Activated naive CD4-positive, alpha-beta T cell treated with anti-CD3 and anti-CD28 coated beads, Interleukin-2, amount 10 ng/mL, durations not matched to agents 7 days and 5 days (primary cell): ENCODE data around the gene TOX4.
A peak's percentile ranks its signal among the peaks of the same experiment; 100 is the strongest.
"Not testable (repeated sequence)": the region's sequence is repeated elsewhere in the genome, so short reads cannot be mapped to it uniquely, and the experiment has no call there.

Source experiments
- CTCF ChIA-PET: fragments of 350-600 bp; sonication (Branson Sonifier 250); formaldehyde crosslinking; loops from one replicate; lab custom pipeline; 2021; ENCODE audit warnings: antibody characterized with exemption; lab: Charles Lee
- DNase-seq: peaks from one replicate; pipeline ENCODE4 v3.0.0-alpha.2; 2020
- H3K27ac Mint-ChIP-seq: one replicate; pipeline ENCODE4 v1.8.0; 2021; ENCODE audit warnings: mild to moderate bottlenecking, moderate library complexity, mixed read lengths
- H3K27me3 Mint-ChIP-seq: one replicate; pipeline ENCODE4 v1.8.0; 2021; ENCODE audit warnings: mild to moderate bottlenecking, mixed read lengths
- H3K36me3 Mint-ChIP-seq: one replicate; pipeline ENCODE4 v1.8.0; 2021; ENCODE audit warnings: mixed read lengths
- H3K4me1 Mint-ChIP-seq: one replicate; pipeline ENCODE4 v1.8.0; 2021; ENCODE audit warnings: mixed read lengths
- H3K4me3 Mint-ChIP-seq: one replicate; pipeline ENCODE4 v1.8.0; 2021; ENCODE audit warnings: mild to moderate bottlenecking, moderate library complexity, mixed read lengths
- H3K9me3 Mint-ChIP-seq: one replicate; pipeline ENCODE4 v1.8.0; 2021; ENCODE audit warnings: mixed read lengths

The TOX4 gene

GRCh38 chr14:21476925-21477681 lies at the start of gene TOX4, which contains the start of gene RAB2B:
TSS of gene TOX4 (plus strand) at chr14:21477195. CDS start at chr14:21477279, 84 bp downstream.
TSS of gene RAB2B (minus strand) at chr14:21476959. CDS start at chr14:21476872, 87 bp downstream.
- peak; percentile 97 for DNase-seq
- CTCF ChIA-PET = interaction anchor here (0.9 to 3.6 kb wide), 10 partner anchors 10 to 79 kb away, joined by 3 to 17 read pairs (median 5); partner anchors contain the start of genes CHD8 and METTL3
- H3K4me1 Mint-ChIP-seq = peaks cover 40% of the 10 kb centered on the region
- H3K9me3 Mint-ChIP-seq = no peaks in the 10 kb centered on the region
- peak within 1 kb of the TSS; percentile 98 for H3K27ac Mint-ChIP-seq
- H3K4me3 Mint-ChIP-seq = peak within 1 kb of the TSS; percentile 99
- no peaks in the 10 kb centered on the region for H3K27me3 Mint-ChIP-seq
- peaks cover 25% of the 10 kb centered on the region for H3K36me3 Mint-ChIP-seq

GRCh38 chr14:21428930-21429329 lies 48.1 kb upstream of the TOX4 start:
- Mint-ChIP-seq H3K27me3 (no peaks in the 10 kb centered on the region), H3K9me3 (no peaks in the 10 kb centered on the region), H3K36me3 (peaks cover 60% of the 10 kb centered on the region), H3K4me3 (no peak overlapping the region), H3K4me1 (peaks cover 4% of the 10 kb centered on the region), H3K27ac (no peak overlapping the region)
- DNase-seq = no peak
- CTCF ChIA-PET = no interaction called here

- no peaks in the 10 kb centered on the region for H3K27me3 Mint-ChIP-seq
- CTCF ChIA-PET = interaction anchor here (0.6 to 0.8 kb wide), 2 partner anchors 30 to 102 kb away, joined by 3 to 5 read pairs; no protein-coding TSS in a partner anchor
Observed at GRCh38 chr14:21431126-21431525, 45.9 kb upstream of the TOX4 start.

GRCh38 chr14:21436567-21437062 lies 40.4 kb upstream of the TOX4 start:
- CTCF ChIA-PET = interaction anchor here (1.0 kb wide), 2 partner anchors 10 to 40 kb away, joined by 3 to 5 read pairs; partner anchors contain the start of genes RAB2B and TOX4
- H3K36me3 Mint-ChIP-seq = peaks cover 20% of the 10 kb centered on the region
- no peaks in the 10 kb centered on the region for H3K9me3 Mint-ChIP-seq
- peak overlapping the region; percentile 91 for H3K27ac Mint-ChIP-seq
- DNase-seq = no peak
- H3K4me1 Mint-ChIP-seq = peaks cover 35% of the 10 kb centered on the region
- H3K4me3 Mint-ChIP-seq = peak overlapping the region; percentile 79
- H3K27me3 Mint-ChIP-seq = no peaks in the 10 kb centered on the region

More at GRCh38 chr14:21431126-21431525, 45.9 kb upstream of the TOX4 start:
- peaks cover 24% of the 10 kb centered on the region for H3K4me1 Mint-ChIP-seq
- H3K36me3 Mint-ChIP-seq = peaks cover 57% of the 10 kb centered on the region
- H3K4me3 Mint-ChIP-seq = no peak overlapping the region
- DNase-seq = no peak
- peak overlapping the region; percentile 59 for H3K27ac Mint-ChIP-seq
- no peaks in the 10 kb centered on the region for H3K9me3 Mint-ChIP-seq

- H3K36me3 Mint-ChIP-seq = peaks cover 22% of the 10 kb centered on the region
- peaks cover 35% of the 10 kb centered on the region for H3K4me1 Mint-ChIP-seq
Observed at GRCh38 chr14:21437063-21437901, 39.7 kb upstream of the TOX4 start.

GRCh38 chr14:21440859-21441258 lies 36.1 kb upstream of the TOX4 start:
- DNase-seq = no peak
- Mint-ChIP-seq H3K4me3 (no peak overlapping the region), H3K27ac (no peak overlapping the region), H3K4me1 (peaks cover 13% of the 10 kb centered on the region), H3K9me3 (no peaks in the 10 kb centered on the region), H3K36me3 (peaks cover 4% of the 10 kb centered on the region), H3K27me3 (no peaks in the 10 kb centered on the region)
- CTCF ChIA-PET = no interaction called here

More at GRCh38 chr14:21437063-21437901, 39.7 kb upstream of the TOX4 start:
- no peaks in the 10 kb centered on the region for H3K9me3 Mint-ChIP-seq
- DNase-seq = peak; percentile 100
- peak overlapping the region; percentile 91 for H3K27ac Mint-ChIP-seq
- CTCF ChIA-PET = interaction anchor here (0.8 to 1.2 kb wide), 5 partner anchors 9 to 61 kb away, joined by 3 to 5 read pairs (median 4); partner anchors contain the start of genes CHD8, RAB2B and TOX4
- H3K27me3 Mint-ChIP-seq = no peaks in the 10 kb centered on the region
- peak overlapping the region; percentile 79 for H3K4me3 Mint-ChIP-seq

- CTCF ChIA-PET, H3K36me3 Mint-ChIP-seq, H3K9me3 Mint-ChIP-seq, H3K4me3 Mint-ChIP-seq, H3K27ac Mint-ChIP-seq, H3K4me1 Mint-ChIP-seq, H3K27me3 Mint-ChIP-seq, DNase-seq: not testable (repeated sequence)
Observed at GRCh38 chr14:21442657-21443056, 34.3 kb upstream of the TOX4 start.

- no peaks in the 10 kb centered on the region for H3K9me3 Mint-ChIP-seq
- H3K4me3 Mint-ChIP-seq = no peak overlapping the region
- no peak overlapping the region for H3K27ac Mint-ChIP-seq
- H3K4me1 Mint-ChIP-seq = peaks cover 50% of the 10 kb centered on the region
- no peaks in the 10 kb centered on the region for H3K27me3 Mint-ChIP-seq
- CTCF ChIA-PET = interaction anchor here (0.7 to 1.0 kb wide), 3 partner anchors 14 to 28 kb away, joined by 3 to 5 read pairs (median 3); no protein-coding TSS in a partner anchor
- no peak for DNase-seq
- H3K36me3 Mint-ChIP-seq = peaks cover 25% of the 10 kb centered on the region
Observed at GRCh38 chr14:21449899-21450216, 27.1 kb upstream of the TOX4 start.

- peak; percentile 25 for DNase-seq
- Mint-ChIP-seq H3K4me1 (peaks cover 46% of the 10 kb centered on the region), H3K4me3 (peak overlapping the region; percentile 93), H3K36me3 (peaks cover 29% of the 10 kb centered on the region), H3K27me3 (no peaks in the 10 kb centered on the region), H3K27ac (peak overlapping the region; percentile 99), H3K9me3 (no peaks in the 10 kb centered on the region)
- CTCF ChIA-PET = interaction anchor here (0.6 to 2.5 kb wide), 7 partner anchors 10 to 44 kb away, joined by 3 to 17 read pairs (median 3); partner anchors contain the start of genes RAB2B and TOX4
Observed at GRCh38 chr14:21454843-21455544, 22.0 kb upstream of the TOX4 start.

- H3K27ac Mint-ChIP-seq = peak overlapping the region; percentile 99
- H3K4me3 Mint-ChIP-seq = peak overlapping the region; percentile 93
- H3K27me3 Mint-ChIP-seq = no peaks in the 10 kb centered on the region
- CTCF ChIA-PET = interaction anchor here (0.8 to 2.5 kb wide), 10 partner anchors 11 to 213 kb away, joined by 3 to 17 read pairs (median 4); partner anchors contain the start of genes RAB2B and TOX4
- H3K9me3 Mint-ChIP-seq = no peaks in the 10 kb centered on the region
- DNase-seq = no peak
- H3K36me3 Mint-ChIP-seq = peaks cover 30% of the 10 kb centered on the region
- H3K4me1 Mint-ChIP-seq = peaks cover 41% of the 10 kb centered on the region
Observed at GRCh38 chr14:21455592-21455911, 21.4 kb upstream of the TOX4 start.

- peak within 1 kb of the TSS; percentile 99 for H3K27ac Mint-ChIP-seq
- no peaks in the 10 kb centered on the region for H3K9me3 Mint-ChIP-seq
- peak; percentile 100 for DNase-seq
- no peaks in the 10 kb centered on the region for H3K27me3 Mint-ChIP-seq
- H3K4me1 Mint-ChIP-seq = peaks cover 37% of the 10 kb centered on the region
- peak within 1 kb of the TSS; percentile 93 for H3K4me3 Mint-ChIP-seq
- CTCF ChIA-PET = interaction anchor here (0.9 to 2.5 kb wide), 11 partner anchors 10 to 214 kb away, joined by 3 to 17 read pairs (median 4); partner anchors contain the start of genes RAB2B and TOX4
- H3K36me3 Mint-ChIP-seq = peaks cover 33% of the 10 kb centered on the region
Observed at GRCh38 chr14:21455912-21456667, 20.9 kb upstream of the TOX4 start, which contains the start of gene CHD8. TSS of gene CHD8 (minus strand) at chr14:21456123. CDS start at chr14:21431643, 24,480 bp downstream.

- CTCF ChIA-PET = no interaction called here
- DNase-seq = no peak
- Mint-ChIP-seq H3K36me3 (peaks cover 22% of the 10 kb centered on the region), H3K4me1 (no peaks in the 10 kb centered on the region), H3K27ac (no peak overlapping the region), H3K9me3 (no peaks in the 10 kb centered on the region), H3K27me3 (no peaks in the 10 kb centered on the region), H3K4me3 (no peak overlapping the region)
Observed at GRCh38 chr14:21467616-21468015, 9.4 kb upstream of the TOX4 start.
